Measurements from ENCODE around the gene TMEM106B. TPM values are rescaled to one million over a fixed set of nuclear protein-coding genes. Genes with fewer than 3 reads are reported as not detected.

Gene TMEM106B
- total and polyA plus RNA-seq, 2 experiments from 2014 or later, result 20.1 to 42.8 TPM

GRCh38 chr7:12287901-12288300 is 76.8 kb downstream of the TMEM106B start:
- no peaks in the 10 kb centered on the region for H3K4me1 ChIP-seq (ENCODE audit: insufficient read depth)
- no peak for TF ChIP-seq ZNF462 (CRISPR knock-in tag; IDR thresholded peaks at IDR 0.05)
- no peak for TF ChIP-seq EZH2phosphoT487 (IDR thresholded peaks at IDR 0.05; ENCODE audit: unreplicated experiment)
- no peak for TF ChIP-seq NANOG (IDR thresholded peaks at IDR 0.05; ENCODE audit: borderline replicate concordance)
- no peak for TF ChIP-seq EZH2 (IDR thresholded peaks at IDR 0.05; ENCODE audit: low read depth, unreplicated experiment)
- no peak for TF ChIP-seq ZNF114 (CRISPR knock-in tag; IDR thresholded peaks at IDR 0.05)
- TF ChIP-seq JUNB (IDR thresholded peaks at IDR 0.05; ENCODE audit: unreplicated experiment), result no peak
- TF ChIP-seq ETS1 (IDR thresholded peaks at IDR 0.05), result no peak
- no peak for TF ChIP-seq CREB1 (CRISPR knock-in tag; IDR thresholded peaks at IDR 0.05; ENCODE audit: low read depth)
- no peak for TF ChIP-seq POLR2AphosphoS5 (IDR thresholded peaks at IDR 0.05; ENCODE audit: low read depth)
- TF ChIP-seq ZNF331 (CRISPR knock-in tag; IDR thresholded peaks at IDR 0.05; ENCODE audit: low read depth), result no peak
- no peak for TF ChIP-seq CTCF (conservative IDR thresholded peaks at IDR 0.05; ENCODE audit: low read depth in 2 of 2)
- TF ChIP-seq STAT1 (IDR thresholded peaks at IDR 0.05; ENCODE audit: unreplicated experiment), result no peak
- no peak for TF ChIP-seq REST (IDR thresholded peaks at IDR 0.05; ENCODE audit: unreplicated experiment)
- Mint-ChIP-seq H3K4me1 (peaks cover 4% of the 10 kb centered on the region; the same call in 2 of the 3 replicates), H3K36me3 (ENCODE audit: low read depth) (peaks cover 32% of the 10 kb centered on the region; the same call in 2 of the 3 replicates), H3K9me3 (peaks cover 40% of the 10 kb centered on the region), H3K4me3 (no peak overlapping the region), H3K27ac (no peak overlapping the region), H3K27me3 (ENCODE audit: insufficient read depth, low read depth, poor library complexity) (no peaks in the 10 kb centered on the region)
- H3F3A ChIP-seq (replicated peaks; ENCODE audit: low read depth), result no peaks in the 10 kb centered on the region
- DNase-seq (ENCODE audit: low spot score), result no peak
- H3K4me3 ChIP-seq, result no peak overlapping the region
- H3K27ac ChIP-seq (ENCODE audit: low read depth), result no peak overlapping the region
- no peak overlapping the region for H3K4me2 ChIP-seq
- no peaks in the 10 kb centered on the region for H3K27me3 ChIP-seq (ENCODE audit: insufficient read depth)
- no peaks in the 10 kb centered on the region for H3K79me2 ChIP-seq (replicated peaks; ENCODE audit: insufficient read depth)
- peaks cover 14% of the 10 kb centered on the region for H3K36me3 ChIP-seq (ENCODE audit: insufficient read depth)
- no peaks in the 10 kb centered on the region for H4K20me1 ChIP-seq (replicated peaks; ENCODE audit: insufficient read depth)
- H3K9me2 ChIP-seq (ENCODE audit: insufficient read depth), result peaks cover 6% of the 10 kb centered on the region; the same call in 1 of the 2 replicates
- no peak for ATAC-seq
- H2AFZ ChIP-seq, result no peak overlapping the region

All from GM23338 (cell line).